Frontal cortex (tissue), 1 donor: ENCODE measurements around the gene WNT3. TPM values are rescaled to one million over a fixed set of nuclear protein-coding genes. Genes with fewer than 3 reads are reported as not detected.

ENCODE experiments used
- total RNA-seq: library from RNA; depleted of rRNA; stranded (reverse); fragments of >200 nt; gene quantifications from one replicate; pipeline ENCODE4 v1.2.3, GENCODE V29; 2014

Gene WNT3
- total RNA-seq, 1 donor from 2014 or later = 6.1 TPM

Other genes with a start within 250 kb of the WNT3 start
- gene ARL17A, start 239.0 kb downstream of the WNT3 start, total RNA-seq = 13.9 TPM
- gene NSF, start 228.0 kb downstream of the WNT3 start, total RNA-seq = 89.3 TPM
- not detected for gene WNT9B, start 32.9 kb upstream of the WNT3 start, total RNA-seq
- 53.0 TPM for gene GOSR2, start 104.5 kb upstream of the WNT3 start, total RNA-seq
- gene RPRML, start 160.6 kb upstream of the WNT3 start, total RNA-seq = 2.0 TPM